GM19043 (cell line): ENCODE data around the gene MSI2.

Experiments used
- ATAC-seq: cut with Tn5 transposase; IDR thresholded peaks from one replicate; pipeline ENCODE4 v1.9.1; 2021; ENCODE audit warnings: low read depth; ENCODE audit not compliant: unreplicated experiment

The MSI2 gene

DNA sequence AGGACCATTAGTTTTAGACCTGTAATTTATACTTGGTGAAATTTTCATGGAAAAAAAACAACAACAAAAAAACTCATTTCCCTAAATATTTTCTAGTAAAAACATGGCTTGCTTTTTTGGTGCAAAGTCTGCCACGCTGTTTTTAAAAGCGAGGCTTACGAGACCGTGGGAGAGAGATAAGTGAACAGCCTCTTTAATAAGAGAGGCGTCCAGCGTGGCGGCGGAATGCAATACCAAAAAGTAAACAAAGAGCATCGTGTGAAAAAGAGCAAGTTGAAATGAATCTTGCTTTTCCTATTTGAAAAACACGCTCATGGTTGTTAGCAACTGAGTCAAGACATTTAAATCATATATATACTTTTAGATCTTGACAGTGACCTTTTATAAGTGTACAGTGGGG, 10.5 kb upstream of the MSI2 start:
- ATAC-seq, result no peak

GRCh38 chr17:57246257-57246656, 10.1 kb upstream of the MSI2 start:
- no peak for ATAC-seq

DNA sequence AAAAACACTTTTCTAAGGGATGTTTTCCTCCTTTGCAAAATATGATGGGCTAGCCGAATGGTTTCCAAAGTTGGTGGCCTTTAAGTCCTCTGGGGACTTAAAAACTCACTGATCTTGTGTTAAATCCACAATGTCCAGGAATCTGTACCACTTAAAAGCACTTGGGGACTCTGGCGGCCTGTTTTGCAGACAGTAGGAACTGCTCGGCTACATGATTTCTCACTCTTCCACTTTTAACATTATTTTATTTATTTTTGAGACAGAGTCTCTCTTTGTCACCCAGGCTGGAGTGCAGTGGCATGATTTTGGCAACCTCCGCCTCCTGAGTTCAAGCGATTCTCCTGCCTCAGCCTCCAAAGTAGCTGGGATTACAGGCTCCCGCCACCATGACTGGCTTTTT, 9.1 kb upstream of the MSI2 start:
- ATAC-seq, result no peak

DNA sequence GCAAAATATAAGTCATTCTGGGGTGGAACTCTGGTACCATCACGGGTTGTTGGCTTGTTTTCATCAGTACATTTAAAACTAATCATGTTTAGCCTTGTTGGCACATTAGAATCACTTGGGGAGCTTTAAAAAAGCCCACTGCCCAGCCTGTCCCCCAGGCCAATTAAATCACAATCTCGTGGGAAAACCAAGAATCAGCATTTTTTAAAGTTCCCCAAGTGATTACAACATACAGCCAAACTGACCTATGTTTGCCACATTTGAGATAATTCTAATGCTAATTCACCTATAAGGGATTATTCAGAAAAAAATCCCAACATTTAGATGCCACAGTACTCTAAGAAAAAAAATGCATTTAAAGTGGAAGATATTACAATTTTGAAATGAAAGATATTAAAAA, 8.4 kb upstream of the MSI2 start:
- ATAC-seq, result no peak

DNA sequence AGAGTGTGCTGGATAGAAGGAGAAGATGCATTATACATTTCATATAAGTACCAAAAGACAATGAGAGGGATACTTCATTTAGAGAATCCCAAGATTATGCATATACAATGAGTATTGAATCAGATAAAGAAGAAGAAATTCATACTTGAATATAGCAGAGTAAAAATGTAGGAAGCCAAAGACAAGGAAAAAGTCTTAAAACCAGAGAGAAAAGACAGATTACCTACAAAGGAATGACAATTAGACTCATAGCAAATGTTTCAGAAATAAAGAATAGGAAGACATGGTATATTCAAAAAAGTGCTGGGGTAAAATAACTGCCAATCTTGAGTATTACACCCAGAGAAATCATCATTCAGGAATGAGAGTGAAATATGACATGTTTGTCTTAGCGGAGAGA, 6.8 kb upstream of the MSI2 start:
- ATAC-seq, result no peak

DNA sequence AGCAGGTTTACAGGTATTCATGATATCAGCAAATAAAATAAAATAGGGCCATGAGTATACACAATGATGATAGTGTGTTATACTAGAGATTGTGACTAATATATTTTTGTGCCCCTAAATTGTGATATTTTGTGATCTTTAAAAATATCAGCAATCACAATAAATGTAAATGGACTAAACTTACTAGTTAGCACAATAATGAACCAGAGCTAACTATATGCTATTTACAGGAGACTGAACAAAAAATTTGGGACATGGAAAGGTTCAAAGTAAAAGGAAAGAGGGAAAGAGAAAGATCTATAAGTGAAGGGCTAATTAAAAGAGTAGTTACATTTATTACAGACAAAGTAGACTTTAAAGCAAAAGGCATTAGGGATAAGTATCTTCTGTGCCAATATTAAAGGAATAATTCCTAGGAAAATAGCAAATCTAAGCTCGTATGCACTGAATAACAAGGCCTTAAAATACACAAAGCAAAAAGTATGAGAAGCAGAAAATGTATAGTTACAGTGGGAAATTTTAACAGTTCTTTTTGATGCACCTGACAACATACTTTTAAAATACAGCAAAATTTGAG, 5.0 kb upstream of the MSI2 start:
- no peak for ATAC-seq

DNA sequence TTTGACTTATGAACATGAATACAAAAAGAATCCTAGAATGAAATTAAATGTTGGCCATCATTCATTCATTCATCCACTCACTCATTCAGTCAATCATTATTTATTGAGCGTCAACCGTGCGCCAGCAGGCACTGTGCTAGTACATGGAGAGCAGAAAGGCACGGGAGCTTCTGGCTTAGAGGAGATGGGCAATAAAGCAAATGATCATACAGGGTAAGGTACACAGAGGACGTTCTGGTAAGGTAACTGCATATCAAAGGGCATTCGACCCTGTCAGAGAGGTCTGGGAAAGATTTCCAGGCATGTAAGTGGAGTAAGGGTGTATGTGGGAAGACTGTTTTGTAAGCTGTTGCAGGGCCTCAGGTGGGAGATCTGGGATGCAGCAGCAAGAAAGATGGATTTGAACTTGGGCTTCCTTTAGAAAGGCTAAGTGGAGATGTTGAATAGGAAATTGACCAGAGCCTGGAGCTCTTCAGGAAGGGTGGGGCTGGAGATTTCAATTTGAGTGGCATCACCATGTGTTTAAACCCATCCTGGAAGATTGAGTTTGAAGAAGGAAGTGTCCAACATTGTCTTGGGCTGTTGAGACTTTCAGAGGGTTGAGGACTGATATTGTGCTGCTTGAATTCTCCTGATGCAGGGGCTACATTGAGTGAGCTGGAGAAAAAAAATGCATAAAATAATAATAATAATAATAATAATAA, 2.8 kb upstream of the MSI2 start:
- ATAC-seq, result no peak

- no peak for ATAC-seq
Measured at GRCh38 chr17:57255182-57255775, 1.0 kb upstream of the MSI2 start.

DNA sequence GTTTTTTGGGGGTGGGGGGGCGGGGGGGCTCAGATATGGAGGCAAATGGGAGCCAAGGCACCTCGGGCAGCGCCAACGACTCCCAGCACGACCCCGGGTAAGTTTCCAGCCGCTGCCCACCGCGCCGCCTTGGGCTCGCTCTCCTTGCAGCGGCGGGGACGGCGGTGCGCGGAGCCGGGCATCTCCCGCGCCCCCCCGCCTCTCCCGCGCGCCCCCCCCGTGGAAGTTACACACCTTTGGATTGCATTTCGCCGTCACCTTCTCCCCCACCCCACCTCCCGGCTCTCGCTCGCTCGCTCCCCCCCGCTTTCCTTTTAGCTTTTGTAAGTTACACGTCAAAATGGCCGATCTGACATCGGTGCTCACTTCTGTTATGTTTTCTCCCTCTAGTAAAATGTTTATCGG, 387 bp downstream of the MSI2 start:
- ATAC-seq, result no peak

GRCh38 chr17:57257195-57257894, 1.0 kb downstream of the MSI2 start:
- no peak for ATAC-seq

- ATAC-seq, result no peak
Measured at GRCh38 chr17:57257895-57258851, 1.9 kb downstream of the MSI2 start.

GRCh38 chr17:57259306-57259705, 3.0 kb downstream of the MSI2 start:
- no peak for ATAC-seq

DNA sequence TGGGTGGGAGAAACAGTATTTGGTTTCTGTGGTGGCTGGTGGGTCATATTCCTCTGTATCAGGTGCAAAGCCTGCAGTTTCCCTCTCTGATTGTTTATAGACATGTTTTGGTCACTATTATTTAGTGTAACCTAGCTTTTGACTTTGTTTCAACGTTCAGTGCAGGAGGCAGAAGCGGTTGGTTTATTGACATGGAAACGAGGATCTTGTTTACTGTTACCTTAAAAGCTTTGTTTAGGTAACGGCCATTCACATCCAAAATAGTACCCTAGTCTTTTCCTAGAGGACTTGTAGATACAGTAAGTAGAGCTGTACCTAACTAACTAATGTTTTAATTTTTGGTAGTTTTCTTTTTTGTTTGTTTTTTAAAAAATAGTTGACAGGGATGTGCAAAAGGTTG, 3.5 kb downstream of the MSI2 start:
- ATAC-seq, result no peak

DNA sequence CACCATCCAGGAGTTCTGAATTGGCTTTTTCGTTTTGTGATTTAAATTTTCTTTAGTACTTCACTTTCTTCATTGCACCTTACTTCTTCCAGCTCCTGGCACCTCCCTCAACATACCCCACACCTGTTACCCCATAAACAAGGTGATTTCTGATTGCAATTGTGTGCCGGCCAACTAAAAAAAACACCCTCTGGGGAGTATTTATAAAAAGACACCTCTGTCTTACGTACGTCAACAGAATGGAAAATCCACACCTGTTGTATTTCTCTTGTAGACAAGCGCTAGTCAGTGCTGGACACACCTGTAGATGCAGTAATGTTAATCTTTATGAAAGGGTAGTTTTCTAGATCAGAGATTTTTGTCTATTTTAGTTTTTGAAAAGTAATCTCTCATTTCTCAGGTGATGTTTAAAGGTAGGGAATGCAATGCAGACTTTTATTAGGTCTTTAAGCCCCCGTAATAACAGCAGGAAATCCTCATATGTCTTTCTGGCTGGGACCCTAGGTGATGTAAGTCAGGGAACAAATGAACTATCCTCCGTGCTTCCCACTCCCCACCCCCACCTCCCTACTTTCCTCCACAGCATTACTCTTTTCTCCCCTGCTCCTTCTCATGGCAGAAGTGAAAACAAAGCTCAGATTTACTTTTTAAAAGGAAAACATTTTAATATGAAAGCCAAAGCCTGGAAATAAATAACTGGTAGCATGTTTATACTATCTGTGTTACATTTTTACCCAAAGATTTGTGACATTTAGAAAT, 4.2 kb downstream of the MSI2 start:
- ATAC-seq, result no peak

DNA sequence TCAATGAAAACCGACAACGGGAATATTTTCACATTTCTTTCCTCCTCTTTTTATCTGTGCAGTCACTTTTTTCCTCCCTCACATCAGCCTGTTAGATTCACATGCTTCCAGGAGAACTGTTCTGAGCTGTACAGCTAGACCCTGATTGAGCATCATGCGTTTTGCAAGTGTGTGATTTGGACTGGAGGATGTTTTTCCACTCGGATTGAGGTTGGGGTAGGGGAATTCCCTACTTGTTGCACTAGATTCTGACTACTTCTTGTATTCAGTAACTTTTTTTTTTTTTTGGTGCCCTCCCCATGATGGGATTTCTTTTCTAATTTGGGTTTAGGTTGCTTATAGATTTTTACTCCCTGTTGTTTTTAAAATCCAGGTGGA, 4.8 kb downstream of the MSI2 start:
- no peak for ATAC-seq

- ATAC-seq, result no peak
Measured at GRCh38 chr17:57262557-57262956, 6.2 kb downstream of the MSI2 start.

GRCh38 chr17:57264250-57264649, 7.9 kb downstream of the MSI2 start:
- no peak for ATAC-seq

DNA sequence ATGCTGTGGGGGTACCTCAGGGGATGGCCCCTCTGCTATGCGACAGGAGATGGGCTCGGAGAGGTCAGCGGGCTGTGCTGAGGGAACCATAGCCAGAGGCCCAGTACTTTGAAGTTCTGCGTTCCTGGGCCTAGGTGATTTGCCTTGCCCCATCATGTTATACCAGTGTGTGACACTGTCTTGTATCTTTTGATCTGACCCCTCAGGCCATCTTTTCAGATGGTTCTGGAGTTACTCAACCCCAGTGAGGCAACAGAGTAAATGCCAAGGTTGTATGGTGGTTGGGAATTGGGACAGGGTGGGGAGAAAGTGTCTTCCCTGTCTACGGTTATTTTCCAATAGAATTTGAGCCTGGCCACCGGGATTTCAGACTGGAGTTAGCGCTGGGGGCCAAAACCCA, 8.5 kb downstream of the MSI2 start:
- ATAC-seq, result no peak

DNA sequence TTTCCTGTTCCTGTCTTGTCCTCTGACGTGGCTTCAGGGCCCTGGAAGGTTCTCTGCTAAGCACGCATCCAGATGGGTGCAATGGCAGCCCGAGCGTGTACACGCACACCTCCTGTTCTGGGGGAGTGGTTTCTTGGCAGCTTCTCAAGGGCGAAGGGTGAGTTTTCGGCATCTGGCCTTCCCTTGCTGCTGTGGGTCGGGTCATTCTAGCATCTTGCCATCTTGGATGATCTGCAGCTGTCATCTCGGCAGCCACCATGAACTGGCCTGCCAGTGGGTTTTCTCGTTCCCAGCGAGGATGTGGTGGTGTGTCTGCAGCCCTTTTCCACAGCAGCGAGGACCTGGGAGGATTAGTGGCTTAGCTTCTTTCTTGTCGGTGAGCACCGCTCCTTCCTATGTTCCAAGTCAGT, 10.6 kb downstream of the MSI2 start:
- ATAC-seq, result no peak

GRCh38 chr17:57268181-57268580, 11.9 kb downstream of the MSI2 start:
- ATAC-seq, result no peak
